Heart left ventricle (tissue), 13 donors: Measurements from ENCODE around the gene REEP5.

ENCODE experiments used
- POLR2A ChIP-seq, 2 donors: fragments of 450-650 bp; IDR thresholded peaks; one replicate each; pipeline ENCODE4 v1.6.1; 2017; ENCODE audit warnings: antibody characterized with exemption in 2 of 2, mild to moderate bottlenecking in 2 of 2, moderate library complexity in 2 of 2
- TF ChIP-seq, protein P1 (sequence below), 12 donors: fragments of 200-600 bp; sonication (generic) in 4 of 12; IDR thresholded peaks; one replicate each; pipeline versions ENCODE4 v1.5.0 to v1.8.0; 2018 to 2022; ENCODE audit warnings: antibody characterized with exemption in 12 of 12, mild to moderate bottlenecking in 5 of 12
- donor health status: ischemic (EF 13 %, LVEDD 7.1; RV severe dilation, severe dysfunction).
- donor health status: DM: no; HTN: yes; CAD: no.
- donor health status: DM: no; HTN: no; CAD: no.
- donor health status: ischemic (EF 25% LVEDD 6.9; RV normal size, moderate dysfunction).
- donor health status: ischemic (EF 25% LVEDD 5.7; RV mildly dilated, moderate dysfunction).
- donor health status: ischemic (EF 35%, LVEDD 5.7; RV mildly dilated, moderate dysfunction).
- donor health status: nonischemic (EF 11% LVEDD 7.7; RV severe dilation, severe dysfunction).
- donor health status: DM: yes; HTN: yes; CAD: no.
- donor health status: PGD.
- donor health status: ischemic (EF 29% LVEDD 5.4; RV normal size, mild dysfunction).
- donor health status: nonischemic (EF 23%, LVEDD 6.1; RV moderate dilation, normal function).

GRCh38 chr5:112918679-112919078, 3.3 kb downstream of the REEP5 start:
- no peak for TF ChIP-seq POLR2A (IDR thresholded peaks at IDR 0.05)
- TF ChIP-seq, protein P1, sequence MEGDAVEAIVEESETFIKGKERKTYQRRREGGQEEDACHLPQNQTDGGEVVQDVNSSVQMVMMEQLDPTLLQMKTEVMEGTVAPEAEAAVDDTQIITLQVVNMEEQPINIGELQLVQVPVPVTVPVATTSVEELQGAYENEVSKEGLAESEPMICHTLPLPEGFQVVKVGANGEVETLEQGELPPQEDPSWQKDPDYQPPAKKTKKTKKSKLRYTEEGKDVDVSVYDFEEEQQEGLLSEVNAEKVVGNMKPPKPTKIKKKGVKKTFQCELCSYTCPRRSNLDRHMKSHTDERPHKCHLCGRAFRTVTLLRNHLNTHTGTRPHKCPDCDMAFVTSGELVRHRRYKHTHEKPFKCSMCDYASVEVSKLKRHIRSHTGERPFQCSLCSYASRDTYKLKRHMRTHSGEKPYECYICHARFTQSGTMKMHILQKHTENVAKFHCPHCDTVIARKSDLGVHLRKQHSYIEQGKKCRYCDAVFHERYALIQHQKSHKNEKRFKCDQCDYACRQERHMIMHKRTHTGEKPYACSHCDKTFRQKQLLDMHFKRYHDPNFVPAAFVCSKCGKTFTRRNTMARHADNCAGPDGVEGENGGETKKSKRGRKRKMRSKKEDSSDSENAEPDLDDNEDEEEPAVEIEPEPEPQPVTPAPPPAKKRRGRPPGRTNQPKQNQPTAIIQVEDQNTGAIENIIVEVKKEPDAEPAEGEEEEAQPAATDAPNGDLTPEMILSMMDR (IDR thresholded peaks at IDR 0.05): no peak
